Measurements from ENCODE around the gene GEMIN7. TPM values are rescaled to one million over a fixed set of nuclear protein-coding genes. Genes with fewer than 3 reads are reported as not detected.

The GEMIN7 gene
- total and polyA plus RNA-seq, 8 donors: 18.9 to 25.4 (median 21.5) TPM

- Histone ChIP-seq H3K9me3 (no peaks in the 10 kb centered on the region), H3K4me3 (no peak overlapping the region), H3K4me1 (peaks cover 0 to 19% of the 10 kb centered on the region in 2 donors), H3K27ac (no peak overlapping the region), H3K36me3 (peaks cover 0 to 3% of the 10 kb centered on the region in 2 donors), H3K27me3 (no peaks in the 10 kb centered on the region)
- intact Hi-C loops (cut with DNase I): no loop called here
- no peak for TF ChIP-seq CTCF (IDR thresholded peaks at IDR 0.05)
- no peak for DNase-seq
- ATAC-seq: peak; percentile 19
Observed at GRCh38 chr19:45123440-45123850, 44.4 kb downstream of the GEMIN7 start.

GRCh38 chr19:45124021-45124420, 45.0 kb downstream of the GEMIN7 start:
- H3K4me3 ChIP-seq: no peak overlapping the region
- no peak overlapping the region for H3K27ac ChIP-seq
- H3K9me3 ChIP-seq: no peaks in the 10 kb centered on the region
- H3K36me3 ChIP-seq: peaks cover 0 to 7% of the 10 kb centered on the region in 2 donors
- no peak for DNase-seq
- no peak for ATAC-seq
- intact Hi-C loops (cut with DNase I): no loop called here
- H3K4me1 ChIP-seq: peaks cover 0 to 13% of the 10 kb centered on the region in 2 donors
- TF ChIP-seq CTCF (IDR thresholded peaks at IDR 0.05): no peak
- H3K27me3 ChIP-seq: no peaks in the 10 kb centered on the region

GRCh38 chr19:45125360-45125759, 46.3 kb downstream of the GEMIN7 start:
- ATAC-seq (no peak), DNase-seq (no peak)
- Histone ChIP-seq H3K4me1 (peaks cover 0 to 6% of the 10 kb centered on the region in 2 donors), H3K36me3 (peaks cover 0 to 5% of the 10 kb centered on the region in 2 donors), H3K4me3 (no peak overlapping the region), H3K27ac (no peak overlapping the region), H3K27me3 (no peaks in the 10 kb centered on the region), H3K9me3 (no peaks in the 10 kb centered on the region)
- no peak for TF ChIP-seq CTCF (IDR thresholded peaks at IDR 0.05)
- intact Hi-C loops (cut with DNase I): no loop called here

- no peak overlapping the region for H3K27ac ChIP-seq
- peak in 2 of 4 donors; percentile 42 to 60 for DNase-seq
- peak; percentile 95 for ATAC-seq
- H3K4me1 ChIP-seq: peaks cover 0 to 6% of the 10 kb centered on the region in 2 donors
- peaks cover 0 to 5% of the 10 kb centered on the region in 2 donors for H3K36me3 ChIP-seq
- H3K4me3 ChIP-seq: no peak overlapping the region
- H3K27me3 ChIP-seq: no peaks in the 10 kb centered on the region
- intact Hi-C loops (cut with DNase I): no loop called here
- peak; percentile 56 to 84 for TF ChIP-seq CTCF (IDR thresholded peaks at IDR 0.05)
- no peaks in the 10 kb centered on the region for H3K9me3 ChIP-seq
Observed at GRCh38 chr19:45125975-45126493, 47.0 kb downstream of the GEMIN7 start.

GRCh38 chr19:45126654-45127053, 47.6 kb downstream of the GEMIN7 start:
- DNase-seq (no peak), ATAC-seq (no peak)
- no peaks in the 10 kb centered on the region for H3K27me3 ChIP-seq
- no peak overlapping the region for H3K27ac ChIP-seq
- TF ChIP-seq CTCF (IDR thresholded peaks at IDR 0.05): no peak
- H3K36me3 ChIP-seq: peaks cover 0 to 5% of the 10 kb centered on the region in 2 donors
- no peaks in the 10 kb centered on the region for H3K9me3 ChIP-seq
- H3K4me3 ChIP-seq: no peak overlapping the region
- intact Hi-C loops (cut with DNase I): no loop called here
- peaks cover 0 to 6% of the 10 kb centered on the region in 2 donors for H3K4me1 ChIP-seq

Data from left lung (tissue), 10 donors.